ENCODE measurements around the gene ASB10. TPM values are rescaled to one million over a fixed set of nuclear protein-coding genes. Genes with fewer than 3 reads are reported as not detected.

Gene ASB10
- total and polyA plus RNA-seq, 2 of the 13 experiments (the other 11 are each of a cell fraction or from before 2014, with no cell fraction given) = not detected

- TF ChIP-seq SNAPC4 (CRISPR knock-in tag; IDR thresholded peaks at IDR 0.05) (no peak), ZNF180 (CRISPR knock-in tag; IDR thresholded peaks at IDR 0.05; ENCODE audit: borderline replicate concordance, low read depth) (no peak), PHF20 (CRISPR knock-in tag; IDR thresholded peaks at IDR 0.05) (peak; percentile 95), EED (CRISPR knock-in tag; IDR thresholded peaks at IDR 0.05) (no peak), SP5 (CRISPR knock-in tag; IDR thresholded peaks at IDR 0.05; ENCODE audit: borderline replicate concordance, low read depth) (peak; percentile 50; the same call in 1 of the 2 replicates), E2F2 (CRISPR knock-in tag; IDR thresholded peaks at IDR 0.05; ENCODE audit: borderline replicate concordance) (peak; percentile 69; the same call in 1 of the 2 replicates), ZNF788 (CRISPR knock-in tag; IDR thresholded peaks at IDR 0.05; ENCODE audit: borderline replicate concordance) (peak; percentile 90; the same call in 1 of the 2 replicates), PRMT3 (CRISPR knock-in tag; IDR thresholded peaks at IDR 0.05; ENCODE audit: borderline replicate concordance, low read depth) (no peak), ZNF660 (CRISPR knock-in tag; IDR thresholded peaks at IDR 0.05; ENCODE audit: borderline replicate concordance, low read depth) (no peak), HDAC6 (IDR thresholded peaks at IDR 0.05; ENCODE audit: low read depth, low read length) (no peak), ZNF335 (CRISPR knock-in tag; IDR thresholded peaks at IDR 0.05) (no peak), HDAC1 (CRISPR knock-in tag; IDR thresholded peaks at IDR 0.05) (peak; percentile 95), ZBTB37 (CRISPR knock-in tag; IDR thresholded peaks at IDR 0.05) (no peak), ARNT2 (CRISPR knock-in tag; IDR thresholded peaks at IDR 0.05; ENCODE audit: low read depth) (no peak)
- TF ChIP-seq, protein P1, sequence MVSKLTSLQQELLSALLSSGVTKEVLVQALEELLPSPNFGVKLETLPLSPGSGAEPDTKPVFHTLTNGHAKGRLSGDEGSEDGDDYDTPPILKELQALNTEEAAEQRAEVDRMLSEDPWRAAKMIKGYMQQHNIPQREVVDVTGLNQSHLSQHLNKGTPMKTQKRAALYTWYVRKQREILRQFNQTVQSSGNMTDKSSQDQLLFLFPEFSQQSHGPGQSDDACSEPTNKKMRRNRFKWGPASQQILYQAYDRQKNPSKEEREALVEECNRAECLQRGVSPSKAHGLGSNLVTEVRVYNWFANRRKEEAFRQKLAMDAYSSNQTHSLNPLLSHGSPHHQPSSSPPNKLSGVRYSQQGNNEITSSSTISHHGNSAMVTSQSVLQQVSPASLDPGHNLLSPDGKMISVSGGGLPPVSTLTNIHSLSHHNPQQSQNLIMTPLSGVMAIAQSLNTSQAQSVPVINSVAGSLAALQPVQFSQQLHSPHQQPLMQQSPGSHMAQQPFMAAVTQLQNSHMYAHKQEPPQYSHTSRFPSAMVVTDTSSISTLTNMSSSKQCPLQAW (CRISPR knock-in tag; IDR thresholded peaks at IDR 0.05) = peak; percentile 89
- TF ChIP-seq, protein P2, sequence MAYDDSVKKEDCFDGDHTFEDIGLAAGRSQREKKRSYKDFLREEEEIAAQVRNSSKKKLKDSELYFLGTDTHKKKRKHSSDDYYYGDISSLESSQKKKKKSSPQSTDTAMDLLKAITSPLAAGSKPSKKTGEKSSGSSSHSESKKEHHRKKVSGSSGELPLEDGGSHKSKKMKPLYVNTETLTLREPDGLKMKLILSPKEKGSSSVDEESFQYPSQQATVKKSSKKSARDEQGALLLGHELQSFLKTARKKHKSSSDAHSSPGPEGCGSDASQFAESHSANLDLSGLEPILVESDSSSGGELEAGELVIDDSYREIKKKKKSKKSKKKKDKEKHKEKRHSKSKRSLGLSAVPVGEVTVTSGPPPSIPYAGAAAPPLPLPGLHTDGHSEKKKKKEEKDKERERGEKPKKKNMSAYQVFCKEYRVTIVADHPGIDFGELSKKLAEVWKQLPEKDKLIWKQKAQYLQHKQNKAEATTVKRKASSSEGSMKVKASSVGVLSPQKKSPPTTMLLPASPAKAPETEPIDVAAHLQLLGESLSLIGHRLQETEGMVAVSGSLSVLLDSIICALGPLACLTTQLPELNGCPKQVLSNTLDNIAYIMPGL (CRISPR knock-in tag; IDR thresholded peaks at IDR 0.05; ENCODE audit: borderline replicate concordance in 1 of 2, low read depth in 1 of 2) = peak; percentile 62 to 63; a peak in 3 of 4 replicates
These were observed 40.1 kb upstream of the ASB10 start, which contains the start of gene ABCF2 (continued) for GRCh38 chr7:151226875-151227782.
